ENCODE measurements around the gene NOD1. TPM values are rescaled to one million over a fixed set of nuclear protein-coding genes. Genes with fewer than 3 reads are reported as not detected.

The NOD1 gene
- total and polyA plus RNA-seq, 2 of the 13 experiments (the other 11 are each of a cell fraction or from before 2014, with no cell fraction given), result 1.7 to 2.9 TPM

GRCh38 chr7:30504301-30505173, 26.0 kb upstream of the NOD1 start, which contains the start of gene GGCT (continued):
- TF ChIP-seq ZNF670 (CRISPR knock-in tag; IDR thresholded peaks at IDR 0.05; ENCODE audit: borderline replicate concordance) (0 out of 2 replicates have a peak, but pooled peaks have one; percentile 64), GLI4 (CRISPR knock-in tag; IDR thresholded peaks at IDR 0.05; ENCODE audit: borderline replicate concordance) (peak; percentile 70), FOXJ3 (CRISPR knock-in tag; IDR thresholded peaks at IDR 0.05; ENCODE audit: borderline replicate concordance) (no peak), POLR2G (IDR thresholded peaks at IDR 0.05; ENCODE audit: low read depth, low read length) (peak; percentile 96), GZF1 (CRISPR knock-in tag; IDR thresholded peaks at IDR 0.05) (0 out of 2 replicates have a peak, but pooled peaks have one; percentile 9), ZBTB21 (CRISPR knock-in tag; IDR thresholded peaks at IDR 0.05) (0 out of 2 replicates have a peak, but pooled peaks have one; percentile 16), ZFP36 (IDR thresholded peaks at IDR 0.05; ENCODE audit: borderline replicate concordance, low read depth, low read length, partially characterized antibody) (no peak), MEF2D (CRISPR knock-in tag; IDR thresholded peaks at IDR 0.05) (0 out of 2 replicates have a peak, but pooled peaks have one; percentile 28), BORCS8-MEF2B (CRISPR knock-in tag; IDR thresholded peaks at IDR 0.05) (0 out of 2 replicates have a peak, but pooled peaks have one; percentile 31), ZNF891 (CRISPR knock-in tag; IDR thresholded peaks at IDR 0.05) (no peak; the same call in 1 of the 2 replicates), RELA (CRISPR knock-in tag; IDR thresholded peaks at IDR 0.05) (0 out of 2 replicates have a peak, but pooled peaks have one; percentile 68), ZNF12 (CRISPR knock-in tag; IDR thresholded peaks at IDR 0.05) (0 out of 2 replicates have a peak, but pooled peaks have one; percentile 23), RARA (CRISPR knock-in tag; IDR thresholded peaks at IDR 0.05) (peak; percentile 4; the same call in 1 of the 2 replicates), MBD4 (IDR thresholded peaks at IDR 0.05; ENCODE audit: borderline replicate concordance, low read length) (no peak), DR1 (CRISPR knock-in tag; IDR thresholded peaks at IDR 0.05) (peak; percentile 71; the same call in 1 of the 2 replicates), ZMYM4 (CRISPR knock-in tag; IDR thresholded peaks at IDR 0.05) (peak; percentile 92), PRPF4 (IDR thresholded peaks at IDR 0.05; ENCODE audit: low read depth, low read length, poor library complexity, severe bottlenecking) (no peak), ZNF704 (CRISPR knock-in tag; IDR thresholded peaks at IDR 0.05; ENCODE audit: borderline replicate concordance) (peak; percentile 81; the same call in 1 of the 2 replicates), MTA3 (CRISPR knock-in tag; IDR thresholded peaks at IDR 0.05) (no peak), SSRP1 (CRISPR knock-in tag; IDR thresholded peaks at IDR 0.05) (0 out of 2 replicates have a peak, but pooled peaks have one; percentile 69), ZNF343 (CRISPR knock-in tag; IDR thresholded peaks at IDR 0.05) (0 out of 2 replicates have a peak, but pooled peaks have one; percentile 42), DDIT3 (CRISPR knock-in tag; IDR thresholded peaks at IDR 0.05) (no peak), ZNF7 (CRISPR knock-in tag; IDR thresholded peaks at IDR 0.05) (no peak), KLF15 (CRISPR knock-in tag; IDR thresholded peaks at IDR 0.05; ENCODE audit: borderline replicate concordance) (peak; percentile 74; the same call in 1 of the 2 replicates), MAFF (IDR thresholded peaks at IDR 0.05; ENCODE audit: low read depth, low read length) (no peak), MLXIP (CRISPR knock-in tag; IDR thresholded peaks at IDR 0.05; ENCODE audit: borderline replicate concordance) (no peak), ADNP (CRISPR knock-in tag; IDR thresholded peaks at IDR 0.05) (no peak)

All from HepG2 (cell line).